ENCODE measurements around the gene RAF1.

DNA sequence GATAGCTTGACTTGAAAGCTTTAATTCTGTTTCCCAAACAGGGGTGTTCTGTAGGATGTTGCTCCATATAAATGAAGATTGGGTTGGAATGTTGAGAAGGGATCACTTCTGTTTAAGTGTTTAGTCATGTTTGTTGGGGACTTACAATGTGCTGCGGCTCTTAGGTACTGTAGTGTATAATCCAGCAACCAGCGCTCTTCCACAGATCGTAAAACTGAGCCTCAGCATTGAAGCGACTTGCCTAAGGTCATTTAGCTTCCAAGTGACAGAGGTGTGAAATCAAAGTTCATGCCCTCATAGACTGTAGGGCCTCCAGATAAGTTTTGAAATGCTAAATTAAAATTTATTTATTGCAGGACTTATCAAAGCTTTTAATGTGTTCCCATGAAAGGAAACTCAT is 105.2 kb downstream of the RAF1 start:
- TF ChIP-seq, protein P1, sequence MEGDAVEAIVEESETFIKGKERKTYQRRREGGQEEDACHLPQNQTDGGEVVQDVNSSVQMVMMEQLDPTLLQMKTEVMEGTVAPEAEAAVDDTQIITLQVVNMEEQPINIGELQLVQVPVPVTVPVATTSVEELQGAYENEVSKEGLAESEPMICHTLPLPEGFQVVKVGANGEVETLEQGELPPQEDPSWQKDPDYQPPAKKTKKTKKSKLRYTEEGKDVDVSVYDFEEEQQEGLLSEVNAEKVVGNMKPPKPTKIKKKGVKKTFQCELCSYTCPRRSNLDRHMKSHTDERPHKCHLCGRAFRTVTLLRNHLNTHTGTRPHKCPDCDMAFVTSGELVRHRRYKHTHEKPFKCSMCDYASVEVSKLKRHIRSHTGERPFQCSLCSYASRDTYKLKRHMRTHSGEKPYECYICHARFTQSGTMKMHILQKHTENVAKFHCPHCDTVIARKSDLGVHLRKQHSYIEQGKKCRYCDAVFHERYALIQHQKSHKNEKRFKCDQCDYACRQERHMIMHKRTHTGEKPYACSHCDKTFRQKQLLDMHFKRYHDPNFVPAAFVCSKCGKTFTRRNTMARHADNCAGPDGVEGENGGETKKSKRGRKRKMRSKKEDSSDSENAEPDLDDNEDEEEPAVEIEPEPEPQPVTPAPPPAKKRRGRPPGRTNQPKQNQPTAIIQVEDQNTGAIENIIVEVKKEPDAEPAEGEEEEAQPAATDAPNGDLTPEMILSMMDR (IDR thresholded peaks at IDR 0.05) = peak in 1 of 6 experiments; percentile 5
- no peak for TF ChIP-seq POLR2A (IDR thresholded peaks at IDR 0.05)
